Hepatocyte (in vitro differentiated cells): ENCODE data around the gene CDH4. TPM values are rescaled to one million over a fixed set of nuclear protein-coding genes. Genes with fewer than 3 reads are reported as not detected.

Experiments
- DNase-seq: peaks from one replicate; pipeline ENCODE4 v3.0.0-alpha.2; 2016; ENCODE audit warnings: low spot score
- H2AFZ ChIP-seq: fragments of 200-600 bp; sonication (generic); 2 replicates; pipeline ENCODE4 v1.6.0; 2016; ENCODE audit warnings: antibody characterized with exemption, mild to moderate bottlenecking
- H3K27ac ChIP-seq: fragments of 200-600 bp; sonication (generic); 2 replicates; pipeline ENCODE4 v1.5.1; 2016; ENCODE audit warnings: mild to moderate bottlenecking
- H3K27me3 ChIP-seq: fragments of 200-600 bp; sonication (generic); 2 replicates; pipeline ENCODE4 v1.6.1; 2016
- H3K36me3 ChIP-seq: fragments of 200-600 bp; sonication (generic); replicated peaks from 2 replicates; pipeline ENCODE4 v1.5.1; 2016; ENCODE audit warnings: low read depth; ENCODE audit not compliant: insufficient read depth
- H3K4me1 ChIP-seq: fragments of 200-600 bp; sonication (generic); 2 replicates; pipeline ENCODE4 v1.5.1; 2016; ENCODE audit warnings: mild to moderate bottlenecking, moderate library complexity; ENCODE audit not compliant: insufficient read depth
- H3K4me2 ChIP-seq: fragments of 200-600 bp; sonication (generic); 2 replicates; pipeline ENCODE4 v1.6.0; 2016
- H3K4me3 ChIP-seq: fragments of 200-600 bp; sonication (generic); 2 replicates; pipeline ENCODE4 v1.5.1; 2016; ENCODE audit warnings: mild to moderate bottlenecking
- H3K79me2 ChIP-seq: fragments of 200-600 bp; sonication (generic); 2 replicates; pipeline ENCODE4 v1.6.0; 2017; ENCODE audit warnings: mild to moderate bottlenecking
- H3K9me2 ChIP-seq: fragments of 200-600 bp; sonication (generic); replicated peaks from 2 replicates; pipeline ENCODE4 v1.6.0; 2017; ENCODE audit warnings: mild to moderate bottlenecking; ENCODE audit not compliant: insufficient read depth
- H3K9me3 ChIP-seq: fragments of 200-600 bp; sonication (generic); 2 replicates; pipeline ENCODE4 v1.5.1; 2016; ENCODE audit warnings: low read depth, mild to moderate bottlenecking
- H4K20me1 ChIP-seq: fragments of 200-600 bp; sonication (generic); 2 replicates; pipeline ENCODE4 v1.6.0; 2016; ENCODE audit warnings: mild to moderate bottlenecking; ENCODE audit not compliant: insufficient read depth, poor library complexity, severe bottlenecking
- CTCF ChIP-seq: fragments of 200-600 bp; sonication (generic); IDR thresholded peaks from 2 replicates; pipeline ENCODE4 v1.5.1; 2016; ENCODE audit warnings: antibody characterized with exemption, mild to moderate bottlenecking; ENCODE audit not compliant: poor library complexity
- EZH2 ChIP-seq: fragments of 200-600 bp; sonication (generic); IDR thresholded peaks from 2 replicates; pipeline ENCODE4 v1.6.1; 2016; ENCODE audit warnings: antibody characterized with exemption, mild to moderate bottlenecking, borderline replicate concordance
- EZH2phosphoT487 ChIP-seq: fragments of 200-600 bp; sonication (generic); IDR thresholded peaks from one replicate; pipeline ENCODE4 v1.6.1; 2018; ENCODE audit warnings: antibody characterized with exemption, mild to moderate bottlenecking, low read depth, moderate library complexity; ENCODE audit not compliant: unreplicated experiment, severe bottlenecking
- WGBS: methylation state at CpG from one replicate; pipeline ENCODE4 v1.1.6; 2016; ENCODE audit warnings: low lambda C conversion rate; ENCODE audit errors: missing lambda C conversion rate; 5-methylcytosine and 5-hydroxymethylcytosine counted together
- polyA plus RNA-seq: library from polyadenylated mRNA; unstranded; fragments of >200 nt; fragmentation: Nextera tagmentation; extraction: Ambion mirVana; gene quantifications from 2 replicates; pipeline ENCODE4 v1.2.1, GENCODE V29; 2016
- total RNA-seq: library from RNA; depleted of rRNA; stranded (reverse); fragments of >200 nt; gene quantifications from 2 replicates; pipeline ENCODE4 v1.2.3, GENCODE V29; 2014

The CDH4 gene
- total and polyA plus RNA-seq, 2 experiments from 2014 or later, result 0.53 to 0.73 TPM

GRCh38 chr20:61534346-61534745 lies 282.3 kb downstream of the CDH4 start:
- Histone ChIP-seq H3K4me2 (no peak overlapping the region), H4K20me1 (no peaks in the 10 kb centered on the region), H3K36me3 (no peaks in the 10 kb centered on the region), H2AFZ (no peak overlapping the region), H3K9me2 (no peaks in the 10 kb centered on the region), H3K27me3 (no peaks in the 10 kb centered on the region), H3K4me1 (no peaks in the 10 kb centered on the region), H3K4me3 (no peak overlapping the region), H3K27ac (no peak overlapping the region), H3K79me2 (no peaks in the 10 kb centered on the region), H3K9me3 (no peaks in the 10 kb centered on the region)
- no peak for DNase-seq
- 86% methylated on average over 10 of the region's 10 CpGs for WGBS
- TF ChIP-seq CTCF, result no peak
- TF ChIP-seq EZH2, result no peak
- TF ChIP-seq EZH2phosphoT487, result no peak

GRCh38 chr20:61535091-61535490 lies 283.0 kb downstream of the CDH4 start:
- Histone ChIP-seq H3K79me2 (no peaks in the 10 kb centered on the region), H3K9me2 (no peaks in the 10 kb centered on the region), H3K4me3 (no peak overlapping the region), H3K4me2 (no peak overlapping the region), H2AFZ (no peak overlapping the region), H3K4me1 (no peaks in the 10 kb centered on the region), H4K20me1 (no peaks in the 10 kb centered on the region), H3K9me3 (no peaks in the 10 kb centered on the region), H3K36me3 (no peaks in the 10 kb centered on the region), H3K27me3 (no peaks in the 10 kb centered on the region), H3K27ac (no peak overlapping the region)
- 91% methylated on average over 10 of the region's 10 CpGs for WGBS
- DNase-seq, result no peak
- TF ChIP-seq EZH2, result no peak
- TF ChIP-seq EZH2phosphoT487, result no peak
- no peak for TF ChIP-seq CTCF

- Histone ChIP-seq H2AFZ (no peak overlapping the region), H3K9me3 (no peaks in the 10 kb centered on the region), H3K36me3 (no peaks in the 10 kb centered on the region), H4K20me1 (no peaks in the 10 kb centered on the region), H3K9me2 (no peaks in the 10 kb centered on the region), H3K27me3 (no peaks in the 10 kb centered on the region), H3K27ac (no peak overlapping the region), H3K4me3 (no peak overlapping the region), H3K79me2 (no peaks in the 10 kb centered on the region), H3K4me2 (no peak overlapping the region), H3K4me1 (no peaks in the 10 kb centered on the region)
- TF ChIP-seq EZH2phosphoT487 (no peak), CTCF (no peak), EZH2 (no peak)
- 84% methylated on average over 13 of the region's 13 CpGs for WGBS
- no peak for DNase-seq
These were observed 283.5 kb downstream of the CDH4 start for GRCh38 chr20:61535536-61535935.

- TF ChIP-seq EZH2 (no peak), CTCF (no peak), EZH2phosphoT487 (no peak)
- Histone ChIP-seq H2AFZ (no peak overlapping the region), H3K4me1 (no peaks in the 10 kb centered on the region), H3K4me2 (no peak overlapping the region), H3K36me3 (no peaks in the 10 kb centered on the region), H3K27me3 (no peaks in the 10 kb centered on the region), H3K27ac (no peak overlapping the region), H3K79me2 (no peaks in the 10 kb centered on the region), H3K9me3 (no peaks in the 10 kb centered on the region), H3K9me2 (no peaks in the 10 kb centered on the region), H3K4me3 (no peak overlapping the region), H4K20me1 (no peaks in the 10 kb centered on the region)
- WGBS, result 63% methylated on average over 4 of the region's 8 CpGs
- DNase-seq, result no peak
These were observed 283.9 kb downstream of the CDH4 start for GRCh38 chr20:61535956-61536355.
